BLaER1 (cell line): Measurements from ENCODE around the gene IFI44.
A peak's percentile ranks its signal among the peaks of the same experiment; 100 is the strongest.

Source experiments
- H3K27ac ChIP-seq: shearing (Covaris generic); formaldehyde crosslinking; 2 replicates; pipeline ENCODE4 v1.8.1; 2022
- H3K27me3 ChIP-seq: shearing (Covaris generic); formaldehyde crosslinking; 2 replicates; pipeline ENCODE4 v1.8.1; 2022
- H3K36me3 ChIP-seq: shearing (Covaris generic); formaldehyde crosslinking; 2 replicates; pipeline ENCODE4 v1.8.1; 2022
- H3K4me1 ChIP-seq: shearing (Covaris generic); formaldehyde crosslinking; 2 replicates; pipeline ENCODE4 v1.8.1; 2022
- H3K4me2 ChIP-seq: shearing (Covaris generic); formaldehyde crosslinking; 2 replicates; pipeline ENCODE4 v1.8.1; 2022
- H3K4me3 ChIP-seq: shearing (Covaris generic); formaldehyde crosslinking; 2 replicates; pipeline ENCODE4 v1.8.1; 2022
- H3K9ac ChIP-seq: shearing (Covaris generic); formaldehyde crosslinking; 2 replicates; pipeline ENCODE4 v1.8.1; 2022
- H3K9me3 ChIP-seq: shearing (Covaris generic); formaldehyde crosslinking; 2 replicates; pipeline ENCODE4 v1.8.1; 2022
- H4K20me1 ChIP-seq: shearing (Covaris generic); formaldehyde crosslinking; 2 replicates; pipeline ENCODE4 v1.8.1; 2022
- Cebpa-rat ChIP-seq: shearing (Covaris generic); IDR thresholded peaks from 2 replicates; pipeline ENCODE4 v1.8.1; 2022

IFI44 gene

GRCh38 chr1:78647238-78647637 is 2.4 kb upstream of the IFI44 start:
- TF ChIP-seq Cebpa-rat: no peak
- H3K27ac ChIP-seq: no peak overlapping the region
- H3K9ac ChIP-seq: no peak overlapping the region
- H4K20me1 ChIP-seq: no peaks in the 10 kb centered on the region
- H3K4me3 ChIP-seq: no peak overlapping the region
- peaks cover 18% of the 10 kb centered on the region for H3K4me1 ChIP-seq
- H3K36me3 ChIP-seq: 0 out of 2 replicates have a peak, but pooled peaks cover 4% of the 10 kb centered on the region
- H3K4me2 ChIP-seq: no peak overlapping the region
- no peaks in the 10 kb centered on the region for H3K27me3 ChIP-seq
- H3K9me3 ChIP-seq: peaks cover 22% of the 10 kb centered on the region

GRCh38 chr1:78650114-78650660 is 556 bp downstream of the IFI44 start:
- Histone ChIP-seq H3K36me3 (0 out of 2 replicates have a peak, but pooled peaks cover 4% of the 10 kb centered on the region), H3K4me3 (no peak overlapping the region), H3K27me3 (no peaks in the 10 kb centered on the region), H3K9me3 (peaks cover 18% of the 10 kb centered on the region), H4K20me1 (no peaks in the 10 kb centered on the region), H3K4me2 (peak overlapping the region; percentile 28), H3K27ac (no peak overlapping the region), H3K4me1 (peaks cover 18% of the 10 kb centered on the region), H3K9ac (no peak overlapping the region)
- TF ChIP-seq Cebpa-rat: no peak

GRCh38 chr1:78651241-78651640 is 1.6 kb downstream of the IFI44 start:
- Histone ChIP-seq H3K9me3 (peaks cover 18% of the 10 kb centered on the region), H3K4me3 (no peak overlapping the region), H3K9ac (no peak overlapping the region), H3K4me1 (peaks cover 9% of the 10 kb centered on the region), H4K20me1 (no peaks in the 10 kb centered on the region), H3K4me2 (peak overlapping the region; percentile 22), H3K36me3 (0 out of 2 replicates have a peak, but pooled peaks cover 4% of the 10 kb centered on the region), H3K27me3 (no peaks in the 10 kb centered on the region), H3K27ac (no peak overlapping the region)
- TF ChIP-seq Cebpa-rat: no peak

GRCh38 chr1:78652019-78652560 is 2.5 kb downstream of the IFI44 start:
- peaks cover 7% of the 10 kb centered on the region; the same call in 1 of the 2 replicates for H3K4me1 ChIP-seq
- H3K9ac ChIP-seq: no peak overlapping the region
- no peaks in the 10 kb centered on the region for H4K20me1 ChIP-seq

GRCh38 chr1:78658901-78659300 is 9.3 kb downstream of the IFI44 start:
- H3K27ac ChIP-seq: no peak overlapping the region

More at GRCh38 chr1:78652019-78652560, 2.5 kb downstream of the IFI44 start:
- Histone ChIP-seq H3K9me3 (peaks cover 14% of the 10 kb centered on the region), H3K36me3 (0 out of 2 replicates have a peak, but pooled peaks cover under 1% of the 10 kb centered on the region), H3K4me2 (no peak overlapping the region), H3K27me3 (no peaks in the 10 kb centered on the region), H3K27ac (no peak overlapping the region), H3K4me3 (no peak overlapping the region)
- no peak for TF ChIP-seq Cebpa-rat

GRCh38 chr1:78663923-78664322 is 14.3 kb downstream of the IFI44 start:
- Histone ChIP-seq H3K36me3 (no peaks in the 10 kb centered on the region), H3K9ac (no peak overlapping the region)

More at GRCh38 chr1:78658901-78659300, 9.3 kb downstream of the IFI44 start:
- Histone ChIP-seq H3K4me3 (no peak overlapping the region), H3K9ac (no peak overlapping the region), H3K27me3 (no peaks in the 10 kb centered on the region), H3K4me2 (no peak overlapping the region), H3K9me3 (no peaks in the 10 kb centered on the region), H3K36me3 (no peaks in the 10 kb centered on the region), H3K4me1 (no peaks in the 10 kb centered on the region), H4K20me1 (no peaks in the 10 kb centered on the region)
- TF ChIP-seq Cebpa-rat: no peak

GRCh38 chr1:78664763-78665162 is 15.1 kb downstream of the IFI44 start:
- TF ChIP-seq Cebpa-rat: no peak
- Histone ChIP-seq H3K36me3 (no peaks in the 10 kb centered on the region), H3K9me3 (no peaks in the 10 kb centered on the region), H3K9ac (no peak overlapping the region), H4K20me1 (no peaks in the 10 kb centered on the region), H3K27me3 (no peaks in the 10 kb centered on the region), H3K4me2 (no peak overlapping the region), H3K4me1 (no peaks in the 10 kb centered on the region), H3K27ac (no peak overlapping the region), H3K4me3 (no peak overlapping the region)

More at GRCh38 chr1:78663923-78664322, 14.3 kb downstream of the IFI44 start:
- Histone ChIP-seq H3K4me3 (no peak overlapping the region), H3K27ac (no peak overlapping the region), H3K4me2 (no peak overlapping the region), H3K9me3 (no peaks in the 10 kb centered on the region), H4K20me1 (no peaks in the 10 kb centered on the region), H3K4me1 (no peaks in the 10 kb centered on the region), H3K27me3 (no peaks in the 10 kb centered on the region)
- no peak for TF ChIP-seq Cebpa-rat

GRCh38 chr1:78665809-78666208 is 16.2 kb downstream of the IFI44 start:
- Histone ChIP-seq H3K36me3 (no peaks in the 10 kb centered on the region), H3K4me2 (no peak overlapping the region), H3K27ac (no peak overlapping the region), H4K20me1 (no peaks in the 10 kb centered on the region), H3K4me1 (no peaks in the 10 kb centered on the region), H3K27me3 (no peaks in the 10 kb centered on the region), H3K9ac (no peak overlapping the region), H3K9me3 (no peaks in the 10 kb centered on the region), H3K4me3 (no peak overlapping the region)
- no peak for TF ChIP-seq Cebpa-rat

GRCh38 chr1:78667939-78668338 is 18.3 kb downstream of the IFI44 start:
- H3K4me3 ChIP-seq: no peak overlapping the region
- H3K27ac ChIP-seq: no peak overlapping the region
- no peaks in the 10 kb centered on the region for H3K9me3 ChIP-seq
- H3K9ac ChIP-seq: no peak overlapping the region
- no peaks in the 10 kb centered on the region for H3K4me1 ChIP-seq
- H3K4me2 ChIP-seq: no peak overlapping the region
- H4K20me1 ChIP-seq: no peaks in the 10 kb centered on the region
- no peaks in the 10 kb centered on the region for H3K36me3 ChIP-seq
- no peak for TF ChIP-seq Cebpa-rat
- H3K27me3 ChIP-seq: no peaks in the 10 kb centered on the region

- no peak for TF ChIP-seq Cebpa-rat
- Histone ChIP-seq H3K9me3 (no peaks in the 10 kb centered on the region), H3K9ac (no peak overlapping the region), H3K4me2 (no peak overlapping the region), H3K36me3 (no peaks in the 10 kb centered on the region), H4K20me1 (no peaks in the 10 kb centered on the region), H3K4me1 (no peaks in the 10 kb centered on the region), H3K27me3 (no peaks in the 10 kb centered on the region), H3K27ac (no peak overlapping the region), H3K4me3 (no peak overlapping the region)
These were observed 18.8 kb downstream of the IFI44 start for GRCh38 chr1:78668427-78668826.
